Ovary (tissue), 3 donors: ENCODE results near the gene FAM193A.

Source experiments
- POLR2A ChIP-seq: fragments of 450-650 bp; IDR thresholded peaks from one replicate; pipeline ENCODE4 v1.6.1; 2017; ENCODE audit warnings: antibody characterized with exemption, mild to moderate bottlenecking, moderate library complexity
- TF ChIP-seq, protein P1 (sequence below), 3 donors: fragments of 450-650 bp in 2 of 3; fragments of 200-600 bp in 1 of 3; IDR thresholded peaks; one replicate each; pipeline versions ENCODE4 v1.5.1 to v1.8.0; 2016 to 2022; ENCODE audit warnings: antibody characterized with exemption in 3 of 3, mild to moderate bottlenecking in 1 of 3
- donor health status: DM: no; HTN: no; CAD: no.

DNA sequence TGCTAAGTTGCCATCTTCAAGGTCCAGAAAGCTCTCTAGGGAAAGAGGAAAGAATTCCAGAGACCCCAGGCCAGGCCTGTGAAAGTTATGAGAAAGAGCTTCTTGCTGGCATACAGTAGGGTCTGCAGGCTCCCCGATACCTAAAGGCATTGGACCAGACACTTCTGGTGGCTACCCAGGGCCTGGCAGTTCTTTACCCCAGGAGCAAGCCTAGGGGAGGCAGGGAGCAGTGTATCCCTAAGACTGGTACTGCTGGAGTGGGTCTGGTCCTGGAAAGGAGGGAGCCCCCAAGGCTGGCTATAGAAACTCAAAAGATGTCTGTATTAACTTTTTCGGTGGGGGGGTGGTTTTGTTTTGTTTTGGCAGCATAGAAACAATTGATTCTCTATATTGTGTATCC lies 19.8 kb upstream of the FAM193A start:
- TF ChIP-seq, protein P1, sequence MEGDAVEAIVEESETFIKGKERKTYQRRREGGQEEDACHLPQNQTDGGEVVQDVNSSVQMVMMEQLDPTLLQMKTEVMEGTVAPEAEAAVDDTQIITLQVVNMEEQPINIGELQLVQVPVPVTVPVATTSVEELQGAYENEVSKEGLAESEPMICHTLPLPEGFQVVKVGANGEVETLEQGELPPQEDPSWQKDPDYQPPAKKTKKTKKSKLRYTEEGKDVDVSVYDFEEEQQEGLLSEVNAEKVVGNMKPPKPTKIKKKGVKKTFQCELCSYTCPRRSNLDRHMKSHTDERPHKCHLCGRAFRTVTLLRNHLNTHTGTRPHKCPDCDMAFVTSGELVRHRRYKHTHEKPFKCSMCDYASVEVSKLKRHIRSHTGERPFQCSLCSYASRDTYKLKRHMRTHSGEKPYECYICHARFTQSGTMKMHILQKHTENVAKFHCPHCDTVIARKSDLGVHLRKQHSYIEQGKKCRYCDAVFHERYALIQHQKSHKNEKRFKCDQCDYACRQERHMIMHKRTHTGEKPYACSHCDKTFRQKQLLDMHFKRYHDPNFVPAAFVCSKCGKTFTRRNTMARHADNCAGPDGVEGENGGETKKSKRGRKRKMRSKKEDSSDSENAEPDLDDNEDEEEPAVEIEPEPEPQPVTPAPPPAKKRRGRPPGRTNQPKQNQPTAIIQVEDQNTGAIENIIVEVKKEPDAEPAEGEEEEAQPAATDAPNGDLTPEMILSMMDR (IDR thresholded peaks at IDR 0.05): no peak
- TF ChIP-seq POLR2A: no peak
